IPS-11a (cell line): ENCODE measurements around the gene PODN.

Source experiments
- H3K4me3 ChIP-seq: one replicate; pipeline ENCODE4 v1.5.1; 2013; ENCODE audit warnings: low read depth, low read length, control low read depth

The PODN gene

DNA sequence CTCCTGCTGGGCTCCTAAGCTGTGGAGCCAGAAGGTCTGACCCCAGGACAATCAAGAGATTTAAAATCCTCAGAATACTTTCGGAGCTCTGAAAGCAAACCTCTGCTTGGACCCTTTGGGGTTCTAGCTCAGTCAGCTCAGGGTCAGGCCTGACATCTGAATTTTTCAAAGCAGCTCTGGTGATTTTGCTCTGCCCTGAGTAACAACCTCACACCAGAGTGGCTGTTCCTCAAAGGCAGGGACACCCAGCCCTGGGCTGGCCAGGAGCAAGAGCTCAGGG is 68.5 kb downstream of the PODN start:
- H3K4me3 ChIP-seq = no peak overlapping the region

DNA sequence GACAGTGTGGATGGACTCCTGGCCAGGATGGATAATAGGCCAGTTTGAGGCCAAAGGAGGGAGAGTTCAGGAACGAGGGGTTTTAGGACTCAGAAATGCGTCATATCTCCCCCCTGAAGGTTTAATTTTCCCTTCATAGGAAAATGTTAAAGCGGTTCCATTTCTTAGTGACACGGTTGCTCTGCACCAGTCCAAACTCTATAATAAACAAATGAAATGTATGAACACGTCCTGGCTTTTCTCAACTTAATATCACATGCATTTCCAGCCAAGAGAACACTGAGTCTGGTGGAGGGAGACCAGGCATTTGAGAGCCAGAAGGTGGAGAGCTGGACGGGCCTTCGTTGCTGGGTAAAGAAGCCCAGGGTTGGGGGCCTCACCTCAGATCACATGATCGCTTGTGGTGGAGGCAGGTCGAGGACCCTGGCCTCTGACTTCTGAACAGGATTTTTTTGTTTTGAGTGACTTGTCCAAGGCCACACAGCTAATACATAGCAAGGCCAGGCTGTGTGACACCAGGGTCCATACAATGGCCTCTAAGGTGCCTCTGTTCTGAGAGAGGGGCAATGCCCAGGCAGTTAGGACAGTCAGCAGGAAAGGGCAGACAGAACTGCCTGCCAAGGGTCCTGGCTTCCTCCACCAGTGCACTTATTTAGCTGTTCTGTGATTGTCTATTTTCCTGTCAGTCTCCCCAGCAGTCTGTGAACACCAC is 69.0 kb downstream of the PODN start:
- no peak overlapping the region for H3K4me3 ChIP-seq

DNA sequence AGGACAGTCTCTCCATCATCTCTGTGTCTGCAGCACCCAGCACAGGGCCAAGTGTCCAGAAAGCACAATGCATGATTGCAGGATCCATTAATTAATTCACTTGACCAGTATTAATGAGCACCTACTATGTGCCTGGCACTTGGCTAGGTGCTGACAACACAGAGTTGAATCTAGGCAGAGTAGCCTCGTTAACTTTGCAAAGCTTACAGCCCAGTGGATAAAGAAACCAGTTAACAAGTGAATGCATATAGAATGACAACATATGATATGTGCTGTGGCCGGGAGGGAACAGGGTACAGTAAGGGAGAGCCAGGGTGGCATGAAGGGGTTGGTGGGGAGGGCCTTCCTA is 69.6 kb downstream of the PODN start:
- no peak overlapping the region for H3K4me3 ChIP-seq

DNA sequence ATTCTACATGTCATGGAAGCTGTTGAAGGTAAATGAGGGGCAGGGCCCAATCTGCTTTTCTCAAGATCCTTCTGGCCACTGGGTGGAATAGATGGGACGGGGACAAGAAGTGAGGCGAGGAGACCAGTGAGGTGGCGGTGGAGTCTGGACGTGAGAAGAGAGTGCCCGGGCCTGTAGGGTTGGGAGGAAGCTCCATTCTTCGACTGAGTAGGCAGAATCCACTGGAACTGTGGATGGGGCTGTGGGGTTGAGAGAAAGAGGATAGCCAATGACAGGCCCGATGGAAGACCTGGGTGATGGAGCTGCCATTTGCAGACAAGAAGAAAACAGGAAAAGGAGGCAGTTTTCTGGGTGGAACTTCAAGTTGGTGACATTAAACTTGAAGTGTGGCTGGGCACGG is 70.2 kb downstream of the PODN start:
- no peak overlapping the region for H3K4me3 ChIP-seq

DNA sequence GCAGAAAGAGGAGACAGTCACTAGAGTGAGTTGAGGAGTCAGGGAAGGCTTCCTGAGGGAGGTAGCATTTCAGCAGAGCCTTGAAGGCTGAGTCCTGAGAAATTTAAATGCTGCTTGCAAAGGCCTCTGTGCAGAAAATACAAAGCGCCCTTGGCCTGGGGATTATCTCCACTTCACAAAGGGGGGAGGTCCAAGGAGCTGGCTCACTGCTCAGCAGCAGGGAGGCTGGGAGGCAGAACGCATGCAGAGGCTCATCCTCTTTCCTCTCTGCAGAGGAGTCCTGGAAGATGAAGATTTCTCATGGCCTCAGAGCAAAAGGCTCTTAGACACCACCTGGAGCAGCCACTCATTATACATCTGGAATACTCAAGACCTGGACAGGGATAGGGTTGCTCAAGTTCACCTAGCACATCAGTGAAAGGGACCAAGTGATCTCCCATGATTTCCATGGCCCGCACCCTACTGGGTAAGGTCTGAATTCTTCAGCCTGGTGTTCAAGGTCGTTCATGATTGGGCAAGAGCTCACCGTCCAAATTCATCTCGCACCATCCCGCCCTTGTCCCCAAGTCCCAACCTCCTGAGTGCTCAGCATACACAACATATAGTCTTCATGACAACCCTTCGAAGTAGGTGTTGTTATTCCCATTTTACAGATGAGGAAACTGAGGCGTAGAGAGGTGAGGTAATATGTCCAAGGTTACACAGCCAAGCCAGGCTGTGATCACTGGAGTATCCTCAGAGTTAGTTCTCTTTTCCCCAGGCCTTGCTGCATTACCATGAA is 71.4 kb downstream of the PODN start:
- H3K4me3 ChIP-seq = no peak overlapping the region

DNA sequence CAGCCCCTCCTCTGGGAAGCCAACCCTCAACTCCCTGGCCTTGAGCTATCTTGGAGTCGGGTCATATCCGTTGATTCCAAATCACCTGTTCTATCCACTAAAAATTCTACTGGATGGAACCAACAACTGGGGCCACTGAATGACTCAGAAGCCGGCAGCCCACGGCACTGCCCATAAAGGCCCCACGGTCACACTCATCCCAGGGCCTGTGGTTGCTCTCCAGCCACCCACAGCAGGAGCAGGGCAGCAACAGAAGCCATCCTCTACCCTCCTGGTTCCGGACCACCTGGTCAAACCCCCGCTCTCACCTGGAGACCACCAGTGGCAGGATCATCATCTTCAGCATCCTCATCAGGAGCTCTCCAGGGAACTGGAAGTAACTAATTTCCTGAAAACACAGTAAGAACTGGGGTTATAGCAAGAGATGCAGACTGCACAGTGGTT is 72.1 kb downstream of the PODN start:
- no peak overlapping the region for H3K4me3 ChIP-seq
